AG10803 (cell line): ENCODE measurements around the gene CHN2.

Source experiments
- DNase-seq: peaks from one replicate; pipeline ENCODE4 v3.0.0; 2010; ENCODE audit warnings: low read depth
- H3K4me3 ChIP-seq: 2 replicates; pipeline ENCODE4 v1.5.1; 2011; ENCODE audit warnings: mild to moderate bottlenecking, low read length, control low read depth
- TF ChIP-seq, protein P1 (sequence below): conservative IDR thresholded peaks from 2 replicates; pipeline ENCODE4 v1.5.1; 2011; ENCODE audit warnings: mild to moderate bottlenecking, low read length, control low read depth, inconsistent platforms

CHN2 gene

DNA sequence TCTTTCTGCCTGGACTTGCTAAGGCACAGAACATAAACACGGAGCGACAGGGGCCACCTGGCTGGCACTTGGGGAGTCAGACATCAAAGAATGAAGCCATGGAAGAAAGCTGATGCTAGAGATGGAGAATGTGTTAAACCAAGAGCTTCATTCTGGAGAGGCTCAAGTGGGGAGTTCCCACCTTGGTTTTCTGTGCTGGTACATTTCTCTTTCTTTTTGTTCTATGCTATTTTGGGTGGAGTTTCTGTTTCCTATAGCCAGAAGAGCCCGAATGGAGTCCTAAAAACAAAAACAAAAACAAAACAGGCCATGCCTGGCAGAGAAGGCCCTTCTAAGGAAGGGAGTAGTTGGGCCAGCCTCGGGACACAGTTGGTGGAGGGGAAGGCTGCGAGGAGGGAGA lies 220.6 kb downstream of the CHN2 start:
- no peak for DNase-seq
- TF ChIP-seq, protein P1, sequence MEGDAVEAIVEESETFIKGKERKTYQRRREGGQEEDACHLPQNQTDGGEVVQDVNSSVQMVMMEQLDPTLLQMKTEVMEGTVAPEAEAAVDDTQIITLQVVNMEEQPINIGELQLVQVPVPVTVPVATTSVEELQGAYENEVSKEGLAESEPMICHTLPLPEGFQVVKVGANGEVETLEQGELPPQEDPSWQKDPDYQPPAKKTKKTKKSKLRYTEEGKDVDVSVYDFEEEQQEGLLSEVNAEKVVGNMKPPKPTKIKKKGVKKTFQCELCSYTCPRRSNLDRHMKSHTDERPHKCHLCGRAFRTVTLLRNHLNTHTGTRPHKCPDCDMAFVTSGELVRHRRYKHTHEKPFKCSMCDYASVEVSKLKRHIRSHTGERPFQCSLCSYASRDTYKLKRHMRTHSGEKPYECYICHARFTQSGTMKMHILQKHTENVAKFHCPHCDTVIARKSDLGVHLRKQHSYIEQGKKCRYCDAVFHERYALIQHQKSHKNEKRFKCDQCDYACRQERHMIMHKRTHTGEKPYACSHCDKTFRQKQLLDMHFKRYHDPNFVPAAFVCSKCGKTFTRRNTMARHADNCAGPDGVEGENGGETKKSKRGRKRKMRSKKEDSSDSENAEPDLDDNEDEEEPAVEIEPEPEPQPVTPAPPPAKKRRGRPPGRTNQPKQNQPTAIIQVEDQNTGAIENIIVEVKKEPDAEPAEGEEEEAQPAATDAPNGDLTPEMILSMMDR: no peak

DNA sequence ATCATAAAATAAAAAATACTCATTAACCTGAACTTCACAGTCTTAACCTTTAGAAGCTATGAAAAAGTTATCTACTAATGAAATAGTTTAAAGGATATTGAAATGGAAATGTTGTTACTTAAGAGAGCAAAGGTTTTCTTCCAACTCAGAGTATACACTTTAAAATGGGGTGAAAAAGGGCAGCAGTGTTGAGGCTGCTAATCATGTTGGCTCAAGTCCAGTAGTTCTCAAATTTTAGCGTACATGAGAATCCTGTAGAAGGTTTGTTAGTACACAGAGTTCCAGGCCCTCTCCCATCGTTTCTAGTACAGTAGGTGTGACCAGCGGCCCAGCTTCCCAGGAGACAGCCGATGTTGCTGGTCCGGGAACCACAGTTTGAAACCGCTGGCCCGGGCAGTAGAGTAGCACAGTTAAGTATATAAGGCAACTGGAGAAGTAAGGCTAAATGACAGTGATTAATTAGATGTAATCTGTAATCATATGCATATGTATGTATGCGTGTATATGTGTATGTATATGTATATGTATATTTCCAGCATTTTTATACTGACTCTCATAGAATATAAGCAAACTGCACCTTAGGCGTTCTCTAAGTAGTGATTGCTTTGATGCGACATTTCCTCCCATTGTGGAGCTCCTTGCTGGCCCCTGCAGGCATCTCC lies 221.8 kb downstream of the CHN2 start:
- H3K4me3 ChIP-seq: no peak overlapping the region
- DNase-seq: no peak
- TF ChIP-seq, protein P1: no peak

More for the DNA sequence above, 220.6 kb downstream of the CHN2 start:
- H3K4me3 ChIP-seq: no peak overlapping the region

DNA sequence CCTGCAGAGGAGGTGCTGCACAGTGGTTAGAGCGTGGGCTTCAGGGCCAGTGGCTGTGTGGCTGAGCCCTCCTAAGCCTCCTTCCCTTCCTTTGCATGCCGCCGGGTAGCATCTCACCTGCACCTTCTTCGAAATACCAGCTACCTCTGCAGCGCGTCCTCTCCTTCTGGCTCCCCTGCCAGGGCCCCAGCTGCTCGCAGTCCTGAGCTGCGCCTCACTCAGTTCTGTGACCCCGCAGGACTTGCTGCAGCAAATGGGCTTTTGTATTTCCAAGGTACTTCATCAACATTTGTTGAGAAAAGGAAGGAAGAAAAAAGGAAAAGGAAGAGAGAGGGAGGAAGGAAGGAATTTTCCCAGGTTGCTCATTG lies 222.3 kb downstream of the CHN2 start:
- no peak for DNase-seq
- no peak overlapping the region for H3K4me3 ChIP-seq
- TF ChIP-seq, protein P1: no peak

DNA sequence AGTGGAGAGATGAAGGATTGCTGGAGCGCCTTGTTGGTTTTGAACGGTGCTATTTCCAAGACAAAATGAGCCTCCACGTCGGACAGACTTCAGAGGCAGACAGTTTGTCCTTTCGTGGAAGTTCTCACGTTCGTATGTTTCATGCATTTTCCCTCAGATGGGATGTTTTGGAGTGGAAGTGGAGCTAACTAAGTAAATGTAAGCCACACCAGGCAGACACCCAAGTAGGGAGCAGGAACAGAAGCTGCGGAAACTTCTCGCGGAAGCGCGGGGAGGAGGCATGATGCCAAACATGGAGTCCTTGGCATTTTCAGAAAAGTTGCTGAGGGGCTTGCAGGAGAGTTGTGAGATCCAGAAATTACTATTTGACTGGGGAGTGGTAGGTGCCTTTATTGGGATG lies 223.5 kb downstream of the CHN2 start:
- TF ChIP-seq, protein P1: no peak
- DNase-seq: no peak
- no peak overlapping the region for H3K4me3 ChIP-seq

DNA sequence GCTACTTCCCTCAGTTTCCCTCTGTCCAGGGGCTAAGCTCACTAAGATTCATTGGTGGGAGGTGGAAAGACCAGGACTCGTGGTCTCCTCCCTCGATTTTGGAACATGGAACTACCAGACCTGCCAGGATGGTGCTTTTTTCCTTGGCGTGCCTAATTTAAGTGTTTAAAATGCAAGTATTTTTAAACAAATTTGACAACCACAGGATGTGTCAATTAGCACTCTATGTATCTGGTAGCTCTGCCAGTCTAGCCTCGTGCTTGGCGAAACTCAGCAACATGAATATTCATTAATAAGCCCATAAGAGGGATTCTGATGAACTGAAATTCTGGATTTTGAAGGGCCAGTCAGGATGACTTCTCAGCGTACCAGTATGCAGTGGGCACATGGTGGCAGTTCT lies 224.1 kb downstream of the CHN2 start:
- TF ChIP-seq, protein P1: no peak
- no peak for DNase-seq

DNA sequence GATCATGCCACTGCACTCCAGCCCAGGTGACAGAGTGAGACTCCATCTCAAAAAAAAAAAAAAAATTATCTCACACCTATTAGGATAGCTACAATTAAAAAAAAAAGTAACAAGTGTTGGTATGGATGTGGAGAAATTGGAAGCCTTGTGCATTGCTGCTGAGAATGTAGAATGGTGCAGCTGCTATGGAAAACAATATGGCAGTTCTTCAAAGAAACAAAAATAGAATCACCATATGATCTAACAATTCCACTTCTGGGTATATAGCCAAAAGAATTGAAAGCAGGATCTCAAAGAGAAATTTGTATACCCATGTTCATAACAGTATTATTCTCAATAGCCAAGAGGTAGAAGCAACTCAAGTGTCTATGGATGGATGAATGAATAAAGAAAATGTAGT lies 225.4 kb downstream of the CHN2 start:
- H3K4me3 ChIP-seq: no peak overlapping the region
- DNase-seq: no peak
- TF ChIP-seq, protein P1: no peak

More for the DNA sequence above, 224.1 kb downstream of the CHN2 start:
- H3K4me3 ChIP-seq: no peak overlapping the region
